HG03108 (cell line): ENCODE results near the gene SPOP.
"Not testable (repeated sequence)": the region's sequence is repeated elsewhere in the genome, so short reads cannot be mapped to it uniquely, and the experiment has no call there.

ENCODE experiments used
- ATAC-seq: cut with Tn5 transposase; IDR thresholded peaks from one replicate; pipeline ENCODE4 v1.9.1; 2021; ENCODE audit warnings: moderate library complexity; ENCODE audit not compliant: unreplicated experiment

SPOP gene

GRCh38 chr17:49696233-49696761 is 18.4 kb upstream of the SPOP start:
- no peak for ATAC-seq

GRCh38 chr17:49695698-49696232 is 17.9 kb upstream of the SPOP start:
- no peak for ATAC-seq

- no peak for ATAC-seq
These were observed 17.2 kb upstream of the SPOP start for GRCh38 chr17:49694847-49695697.

- no peak for ATAC-seq
These were observed 14.9 kb upstream of the SPOP start for GRCh38 chr17:49692751-49693150.

- ATAC-seq: no peak
These were observed 13.8 kb upstream of the SPOP start for GRCh38 chr17:49691677-49692191.

- no peak for ATAC-seq
These were observed 13.3 kb upstream of the SPOP start for GRCh38 chr17:49691086-49691676.

- no peak for ATAC-seq
These were observed 12.4 kb upstream of the SPOP start for GRCh38 chr17:49690256-49690655.

- no peak for ATAC-seq
These were observed 11.0 kb upstream of the SPOP start for GRCh38 chr17:49688848-49689247.

- no peak for ATAC-seq
These were observed 10.1 kb upstream of the SPOP start for GRCh38 chr17:49687878-49688491.

- no peak for ATAC-seq
These were observed 3.4 kb upstream of the SPOP start for GRCh38 chr17:49681106-49681979.

GRCh38 chr17:49680314-49680713 is 2.4 kb upstream of the SPOP start:
- no peak for ATAC-seq

- no peak for ATAC-seq
These were observed 564 bp downstream of the SPOP start for GRCh38 chr17:49677134-49677932.

GRCh38 chr17:49676276-49676868 is 1.5 kb downstream of the SPOP start:
- peak; percentile 52 for ATAC-seq

- ATAC-seq: no peak
These were observed 3.4 kb downstream of the SPOP start for GRCh38 chr17:49674507-49674906.

GRCh38 chr17:49673679-49674078 is 4.2 kb downstream of the SPOP start:
- ATAC-seq: not testable (repeated sequence)

- no peak for ATAC-seq
These were observed 7.3 kb downstream of the SPOP start for GRCh38 chr17:49670641-49671040.

GRCh38 chr17:49670002-49670401 is 7.9 kb downstream of the SPOP start:
- ATAC-seq: no peak

- no peak for ATAC-seq
These were observed 10.0 kb downstream of the SPOP start for GRCh38 chr17:49667854-49668253.

GRCh38 chr17:49664706-49665211 is 13.1 kb downstream of the SPOP start:
- ATAC-seq: no peak
